K562 (cell line): ENCODE data around the gene EXOC3.

Experiments
- EGR1 ChIP-seq: fragments of 450-650 bp; conservative IDR thresholded peaks from 2 replicates; pipeline ENCODE4 v1.6.1; 2017; ENCODE audit warnings: mild to moderate bottlenecking
- EZH2 ChIP-seq: IDR thresholded peaks from 2 replicates; pipeline ENCODE4 v1.6.1; 2012; ENCODE audit warnings: low read depth, mild to moderate bottlenecking, inconsistent platforms, low read length, borderline replicate concordance
- FOXM1 ChIP-seq, 2 experiments: fragments of 450-650 bp in 1 of 2; sonication (generic) in 1 of 2; formaldehyde crosslinking in 1 of 2; IDR thresholded peaks; 2 replicates each; pipeline versions ENCODE4 v1.6.1 to v1.9.0; 2017 to 2022; ENCODE audit warnings: low read depth in 2 of 2, mild to moderate bottlenecking in 2 of 2, missing genetic modification reagents in 1 of 2, moderate library complexity in 1 of 2
- RBFOX2 ChIP-seq: fragments of 200-400 bp; formaldehyde crosslinking; IDR thresholded peaks from 2 replicates; pipeline ENCODE4 v1.6.1; 2017; ENCODE audit warnings: low read depth, mild to moderate bottlenecking, low read length, moderate library complexity
- TCFL5 ChIP-seq: fragments of 250-450 bp; sonication (Bioruptor Pico); conservative IDR thresholded peaks from 2 replicates; pipeline ENCODE4 v1.6.1; 2021; ENCODE audit warnings: mild to moderate bottlenecking, moderate library complexity, matching md5 sums
- TRIM28 ChIP-seq: fragments of 450-650 bp; IDR thresholded peaks from 2 replicates; pipeline ENCODE4 v1.6.1; 2017
- ZNF76 ChIP-seq: fragments of 250-450 bp; sonication (Bioruptor Pico); IDR thresholded peaks from 2 replicates; pipeline ENCODE4 v1.4.0; 2020; ENCODE audit warnings: mild to moderate bottlenecking, moderate library complexity, borderline replicate concordance
- ZNF830 ChIP-seq: fragments of 250-450 bp; sonication (Bioruptor Pico); IDR thresholded peaks from 2 replicates; pipeline ENCODE4 v1.5.0; 2021; ENCODE audit warnings: mild to moderate bottlenecking
- TF ChIP-seq, protein P1 (sequence below), 3 experiments: IDR thresholded peaks in 2 of 3; conservative IDR thresholded peaks in 1 of 3; 2 replicates each; pipeline ENCODE4 v1.5.1; 2011 to 2012; ENCODE audit warnings: low read length in 3 of 3, mild to moderate bottlenecking in 3 of 3, control low read depth in 2 of 3, improper control_type of control experiment in 1 of 3, inconsistent platforms in 1 of 3, low read depth in 1 of 3, mixed read lengths in 1 of 3, moderate library complexity in 1 of 3; ENCODE audit not compliant: insufficient read depth in 2 of 3
- TF ChIP-seq, protein P2 (sequence below): fragments of 150-350 bp; IDR thresholded peaks from 2 replicates; pipeline ENCODE4 v1.6.1; 2014; ENCODE audit warnings: low read depth, mild to moderate bottlenecking, low read length, borderline replicate concordance
- TF ChIP-seq, protein P3 (sequence below): fragments of 250-450 bp; sonication (Bioruptor Pico); IDR thresholded peaks from 2 replicates; pipeline ENCODE4 v1.5.0; 2022; ENCODE audit warnings: mild to moderate bottlenecking
- TF ChIP-seq, protein P4 (sequence below): fragments of 450-650 bp; IDR thresholded peaks from 2 replicates; pipeline ENCODE4 v1.6.1; 2016
- TF ChIP-seq, protein P5 (sequence below): sonication (generic); formaldehyde crosslinking; IDR thresholded peaks from 2 replicates; pipeline ENCODE4 v1.8.1; 2023; ENCODE audit warnings: missing genetic modification reagents, mild to moderate bottlenecking, borderline replicate concordance

DNA sequence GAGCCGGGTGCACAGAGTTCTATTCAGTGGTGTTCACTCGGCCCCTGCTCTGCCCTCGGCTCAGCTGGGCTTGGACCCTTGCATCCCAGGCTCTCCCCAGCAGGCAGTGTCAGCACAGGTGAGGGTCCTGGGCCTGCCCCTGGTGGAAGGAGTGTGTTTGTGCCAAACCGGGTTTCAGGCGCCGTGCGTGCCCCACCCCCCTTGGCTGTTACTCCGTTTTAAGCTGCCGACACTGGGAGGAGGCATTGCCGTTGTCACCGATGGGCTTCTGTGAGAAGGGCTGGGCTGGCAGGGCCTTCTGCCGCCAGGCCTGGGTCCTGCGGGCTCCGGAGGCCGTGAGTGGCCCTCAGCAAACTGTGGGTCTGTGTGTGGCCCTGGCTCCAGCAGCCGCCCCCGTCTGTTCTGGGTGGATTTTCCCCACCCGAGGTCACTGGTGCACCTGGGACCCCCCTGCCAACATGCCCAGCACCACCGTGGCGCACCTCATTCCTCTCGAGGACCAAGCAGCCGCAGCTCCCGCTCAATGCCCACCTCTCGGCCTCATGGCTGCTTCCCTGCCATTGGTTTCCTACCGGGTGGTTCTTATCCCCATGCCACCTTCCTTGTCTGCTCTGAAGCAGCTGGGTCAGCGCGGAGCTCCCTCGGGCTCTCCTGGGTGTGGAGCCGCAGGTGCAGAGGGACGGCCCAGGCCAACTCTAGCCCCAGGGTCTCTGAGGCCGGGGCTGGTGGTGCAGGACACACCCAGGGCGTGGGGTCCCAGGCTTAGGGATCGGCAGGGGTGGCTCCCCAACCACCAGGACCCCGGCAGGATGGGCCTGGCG, 44.3 kb upstream of the EXOC3 start:
- TF ChIP-seq, protein P1, sequence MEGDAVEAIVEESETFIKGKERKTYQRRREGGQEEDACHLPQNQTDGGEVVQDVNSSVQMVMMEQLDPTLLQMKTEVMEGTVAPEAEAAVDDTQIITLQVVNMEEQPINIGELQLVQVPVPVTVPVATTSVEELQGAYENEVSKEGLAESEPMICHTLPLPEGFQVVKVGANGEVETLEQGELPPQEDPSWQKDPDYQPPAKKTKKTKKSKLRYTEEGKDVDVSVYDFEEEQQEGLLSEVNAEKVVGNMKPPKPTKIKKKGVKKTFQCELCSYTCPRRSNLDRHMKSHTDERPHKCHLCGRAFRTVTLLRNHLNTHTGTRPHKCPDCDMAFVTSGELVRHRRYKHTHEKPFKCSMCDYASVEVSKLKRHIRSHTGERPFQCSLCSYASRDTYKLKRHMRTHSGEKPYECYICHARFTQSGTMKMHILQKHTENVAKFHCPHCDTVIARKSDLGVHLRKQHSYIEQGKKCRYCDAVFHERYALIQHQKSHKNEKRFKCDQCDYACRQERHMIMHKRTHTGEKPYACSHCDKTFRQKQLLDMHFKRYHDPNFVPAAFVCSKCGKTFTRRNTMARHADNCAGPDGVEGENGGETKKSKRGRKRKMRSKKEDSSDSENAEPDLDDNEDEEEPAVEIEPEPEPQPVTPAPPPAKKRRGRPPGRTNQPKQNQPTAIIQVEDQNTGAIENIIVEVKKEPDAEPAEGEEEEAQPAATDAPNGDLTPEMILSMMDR (IDR thresholded peaks at IDR 0.05 in 2 of 3, conservative IDR thresholded peaks at IDR 0.05 in 1 of 3; ENCODE audit: insufficient read depth in 2 of 3, low read depth in 1 of 3, low read length in 3 of 3), result no peak
- TF ChIP-seq TCFL5 (CRISPR knock-in tag), result no peak
- TF ChIP-seq, protein P2, sequence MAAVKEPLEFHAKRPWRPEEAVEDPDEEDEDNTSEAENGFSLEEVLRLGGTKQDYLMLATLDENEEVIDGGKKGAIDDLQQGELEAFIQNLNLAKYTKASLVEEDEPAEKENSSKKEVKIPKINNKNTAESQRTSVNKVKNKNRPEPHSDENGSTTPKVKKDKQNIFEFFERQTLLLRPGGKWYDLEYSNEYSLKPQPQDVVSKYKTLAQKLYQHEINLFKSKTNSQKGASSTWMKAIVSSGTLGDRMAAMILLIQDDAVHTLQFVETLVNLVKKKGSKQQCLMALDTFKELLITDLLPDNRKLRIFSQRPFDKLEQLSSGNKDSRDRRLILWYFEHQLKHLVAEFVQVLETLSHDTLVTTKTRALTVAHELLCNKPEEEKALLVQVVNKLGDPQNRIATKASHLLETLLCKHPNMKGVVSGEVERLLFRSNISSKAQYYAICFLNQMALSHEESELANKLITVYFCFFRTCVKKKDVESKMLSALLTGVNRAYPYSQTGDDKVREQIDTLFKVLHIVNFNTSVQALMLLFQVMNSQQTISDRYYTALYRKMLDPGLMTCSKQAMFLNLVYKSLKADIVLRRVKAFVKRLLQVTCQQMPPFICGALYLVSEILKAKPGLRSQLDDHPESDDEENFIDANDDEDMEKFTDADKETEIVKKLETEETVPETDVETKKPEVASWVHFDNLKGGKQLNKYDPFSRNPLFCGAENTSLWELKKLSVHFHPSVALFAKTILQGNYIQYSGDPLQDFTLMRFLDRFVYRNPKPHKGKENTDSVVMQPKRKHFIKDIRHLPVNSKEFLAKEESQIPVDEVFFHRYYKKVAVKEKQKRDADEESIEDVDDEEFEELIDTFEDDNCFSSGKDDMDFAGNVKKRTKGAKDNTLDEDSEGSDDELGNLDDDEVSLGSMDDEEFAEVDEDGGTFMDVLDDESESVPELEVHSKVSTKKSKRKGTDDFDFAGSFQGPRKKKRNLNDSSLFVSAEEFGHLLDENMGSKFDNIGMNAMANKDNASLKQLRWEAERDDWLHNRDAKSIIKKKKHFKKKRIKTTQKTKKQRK, result no peak
- TF ChIP-seq TRIM28, result no peak
- no peak for TF ChIP-seq EZH2
- TF ChIP-seq, protein P3, sequence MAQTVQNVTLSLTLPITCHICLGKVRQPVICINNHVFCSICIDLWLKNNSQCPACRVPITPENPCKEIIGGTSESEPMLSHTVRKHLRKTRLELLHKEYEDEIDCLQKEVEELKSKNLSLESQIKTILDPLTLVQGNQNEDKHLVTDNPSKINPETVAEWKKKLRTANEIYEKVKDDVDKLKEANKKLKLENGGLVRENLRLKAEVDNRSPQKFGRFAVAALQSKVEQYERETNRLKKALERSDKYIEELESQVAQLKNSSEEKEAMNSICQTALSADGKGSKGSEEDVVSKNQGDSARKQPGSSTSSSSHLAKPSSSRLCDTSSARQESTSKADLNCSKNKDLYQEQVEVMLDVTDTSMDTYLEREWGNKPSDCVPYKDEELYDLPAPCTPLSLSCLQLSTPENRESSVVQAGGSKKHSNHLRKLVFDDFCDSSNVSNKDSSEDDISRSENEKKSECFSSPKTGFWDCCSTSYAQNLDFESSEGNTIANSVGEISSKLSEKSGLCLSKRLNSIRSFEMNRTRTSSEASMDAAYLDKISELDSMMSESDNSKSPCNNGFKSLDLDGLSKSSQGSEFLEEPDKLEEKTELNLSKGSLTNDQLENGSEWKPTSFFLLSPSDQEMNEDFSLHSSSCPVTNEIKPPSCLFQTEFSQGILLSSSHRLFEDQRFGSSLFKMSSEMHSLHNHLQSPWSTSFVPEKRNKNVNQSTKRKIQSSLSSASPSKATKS (CRISPR knock-in tag), result no peak
- TF ChIP-seq, protein P4, sequence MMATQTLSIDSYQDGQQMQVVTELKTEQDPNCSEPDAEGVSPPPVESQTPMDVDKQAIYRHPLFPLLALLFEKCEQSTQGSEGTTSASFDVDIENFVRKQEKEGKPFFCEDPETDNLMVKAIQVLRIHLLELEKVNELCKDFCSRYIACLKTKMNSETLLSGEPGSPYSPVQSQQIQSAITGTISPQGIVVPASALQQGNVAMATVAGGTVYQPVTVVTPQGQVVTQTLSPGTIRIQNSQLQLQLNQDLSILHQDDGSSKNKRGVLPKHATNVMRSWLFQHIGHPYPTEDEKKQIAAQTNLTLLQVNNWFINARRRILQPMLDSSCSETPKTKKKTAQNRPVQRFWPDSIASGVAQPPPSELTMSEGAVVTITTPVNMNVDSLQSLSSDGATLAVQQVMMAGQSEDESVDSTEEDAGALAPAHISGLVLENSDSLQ, result no peak
- TF ChIP-seq, protein P5, sequence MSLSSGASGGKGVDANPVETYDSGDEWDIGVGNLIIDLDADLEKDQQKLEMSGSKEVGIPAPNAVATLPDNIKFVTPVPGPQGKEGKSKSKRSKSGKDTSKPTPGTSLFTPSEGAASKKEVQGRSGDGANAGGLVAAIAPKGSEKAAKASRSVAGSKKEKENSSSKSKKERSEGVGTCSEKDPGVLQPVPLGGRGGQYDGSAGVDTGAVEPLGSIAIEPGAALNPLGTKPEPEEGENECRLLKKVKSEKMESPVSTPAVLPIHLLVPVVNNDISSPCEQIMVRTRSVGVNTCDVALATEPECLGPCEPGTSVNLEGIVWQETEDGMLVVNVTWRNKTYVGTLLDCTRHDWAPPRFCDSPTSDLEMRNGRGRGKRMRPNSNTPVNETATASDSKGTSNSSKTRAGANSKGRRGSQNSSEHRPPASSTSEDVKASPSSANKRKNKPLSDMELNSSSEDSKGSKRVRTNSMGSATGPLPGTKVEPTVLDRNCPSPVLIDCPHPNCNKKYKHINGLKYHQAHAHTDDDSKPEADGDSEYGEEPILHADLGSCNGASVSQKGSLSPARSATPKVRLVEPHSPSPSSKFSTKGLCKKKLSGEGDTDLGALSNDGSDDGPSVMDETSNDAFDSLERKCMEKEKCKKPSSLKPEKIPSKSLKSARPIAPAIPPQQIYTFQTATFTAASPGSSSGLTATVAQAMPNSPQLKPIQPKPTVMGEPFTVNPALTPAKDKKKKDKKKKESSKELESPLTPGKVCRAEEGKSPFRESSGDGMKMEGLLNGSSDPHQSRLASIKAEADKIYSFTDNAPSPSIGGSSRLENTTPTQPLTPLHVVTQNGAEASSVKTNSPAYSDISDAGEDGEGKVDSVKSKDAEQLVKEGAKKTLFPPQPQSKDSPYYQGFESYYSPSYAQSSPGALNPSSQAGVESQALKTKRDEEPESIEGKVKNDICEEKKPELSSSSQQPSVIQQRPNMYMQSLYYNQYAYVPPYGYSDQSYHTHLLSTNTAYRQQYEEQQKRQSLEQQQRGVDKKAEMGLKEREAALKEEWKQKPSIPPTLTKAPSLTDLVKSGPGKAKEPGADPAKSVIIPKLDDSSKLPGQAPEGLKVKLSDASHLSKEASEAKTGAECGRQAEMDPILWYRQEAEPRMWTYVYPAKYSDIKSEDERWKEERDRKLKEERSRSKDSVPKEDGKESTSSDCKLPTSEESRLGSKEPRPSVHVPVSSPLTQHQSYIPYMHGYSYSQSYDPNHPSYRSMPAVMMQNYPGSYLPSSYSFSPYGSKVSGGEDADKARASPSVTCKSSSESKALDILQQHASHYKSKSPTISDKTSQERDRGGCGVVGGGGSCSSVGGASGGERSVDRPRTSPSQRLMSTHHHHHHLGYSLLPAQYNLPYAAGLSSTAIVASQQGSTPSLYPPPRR (CRISPR knock-in tag), result no peak
- TF ChIP-seq EGR1, result no peak
- TF ChIP-seq FOXM1 (IDR thresholded peaks at IDR 0.05; ENCODE audit: low read depth), result no peak
- no peak for TF ChIP-seq FOXM1 (CRISPR knock-in tag; IDR thresholded peaks at IDR 0.05; ENCODE audit: low read depth)
- TF ChIP-seq ZNF830 (CRISPR knock-in tag), result no peak
- TF ChIP-seq ZNF76 (CRISPR knock-in tag), result no peak
- TF ChIP-seq RBFOX2, result no peak
